DOHH2 (cell line): ENCODE data around the gene MEN1.

ENCODE experiments used
- CTCF ChIP-seq: fragments of 200-600 bp; sonication (generic); IDR thresholded peaks from one replicate; pipeline ENCODE4 v1.5.1; 2014; ENCODE audit warnings: antibody characterized with exemption, mild to moderate bottlenecking, low read depth, low read length; ENCODE audit not compliant: poor library complexity, severe bottlenecking
- EZH2phosphoT487 ChIP-seq: fragments of 200-600 bp; sonication (generic); IDR thresholded peaks from 2 replicates; pipeline ENCODE4 v1.6.1; 2017; ENCODE audit warnings: borderline replicate concordance, mild to moderate bottlenecking, antibody characterized with exemption, low read length, moderate library complexity, mixed read lengths

GRCh38 chr11:64764040-64764611, 46.2 kb downstream of the MEN1 start:
- no peak for TF ChIP-seq CTCF
- no peak for TF ChIP-seq EZH2phosphoT487
